ENCODE results near the gene LRG1.
A peak's percentile ranks its signal among the peaks of the same experiment; 100 is the strongest.

LRG1 gene

DNA sequence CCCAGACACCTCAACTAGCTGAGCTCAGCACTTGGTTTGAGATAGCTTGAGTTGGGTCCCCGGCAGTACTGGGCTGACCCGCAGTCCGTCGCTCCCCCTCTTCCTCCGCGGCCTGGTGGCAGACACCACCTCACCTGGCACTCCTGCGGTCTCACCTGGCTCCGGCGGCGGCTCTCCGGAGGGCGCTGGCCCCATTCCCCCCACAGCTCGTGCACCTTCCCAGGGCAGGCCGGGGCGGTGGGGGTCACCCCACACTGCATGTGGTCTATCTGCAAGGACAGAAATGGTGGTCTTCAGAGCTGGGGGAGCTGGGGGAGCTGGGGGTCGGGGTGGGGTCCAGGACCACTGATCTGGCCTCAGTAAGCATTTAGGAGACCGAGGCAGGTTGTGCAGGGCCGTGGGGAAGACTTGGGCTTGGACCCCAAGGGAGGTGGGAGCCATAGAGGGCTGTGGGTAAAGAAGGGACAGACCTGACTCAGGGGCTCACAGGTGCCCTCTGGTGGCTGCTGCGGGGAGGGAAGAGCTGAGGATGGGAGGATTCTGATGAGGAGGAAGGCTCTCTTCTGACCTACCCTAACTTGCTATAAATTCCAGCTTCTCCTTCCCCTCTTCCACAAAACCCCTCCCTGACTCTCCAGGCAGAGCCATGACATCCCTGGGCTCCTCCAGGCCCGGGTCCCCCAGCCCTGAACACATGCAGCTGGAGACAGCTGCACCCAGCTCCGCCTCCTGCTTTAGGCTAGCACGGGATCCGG, 14.9 kb downstream of the LRG1 start:
- DNase-seq, result peak; percentile 88

DNA sequence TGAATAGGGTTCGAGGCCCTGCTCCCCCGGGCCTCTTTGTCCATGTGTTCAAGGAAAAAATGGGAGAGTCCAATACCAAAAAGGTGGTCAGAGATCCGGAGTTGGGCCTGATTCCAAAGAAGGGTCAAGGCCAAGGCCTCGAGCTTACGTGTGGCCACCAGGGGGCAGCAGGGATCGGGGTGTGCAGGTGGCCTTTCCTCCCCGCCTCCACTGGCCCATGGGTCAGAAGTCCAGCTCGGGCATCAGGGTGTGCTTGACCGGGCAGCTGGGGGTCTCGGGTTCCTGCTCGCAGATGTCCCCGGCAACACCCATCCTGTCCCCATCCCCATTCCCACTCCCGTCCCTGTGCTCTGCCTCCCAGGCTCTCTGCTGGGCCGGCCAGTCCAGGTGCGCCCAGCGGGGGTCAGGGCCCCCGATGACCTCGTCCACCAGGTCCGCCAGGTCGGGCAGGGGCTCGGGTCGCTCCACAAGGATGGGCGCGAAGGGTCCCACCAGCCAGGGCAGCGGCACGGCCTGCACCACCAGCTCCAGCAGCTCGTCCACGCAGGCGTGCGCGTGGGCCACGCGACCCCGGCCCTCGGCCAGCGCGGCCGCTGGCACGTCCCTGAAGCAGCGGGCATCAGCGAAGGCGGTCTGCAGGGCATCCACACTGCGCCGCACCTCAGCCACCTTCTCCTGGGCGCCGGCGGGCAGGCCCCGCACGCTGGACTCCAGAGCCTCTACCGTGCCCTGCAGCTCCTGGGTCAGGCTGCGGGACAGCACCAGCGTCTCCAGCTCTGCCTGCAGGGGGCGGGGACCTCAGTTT, 16.3 kb downstream of the LRG1 start:
- DNase-seq, result peak; percentile 66

DNA sequence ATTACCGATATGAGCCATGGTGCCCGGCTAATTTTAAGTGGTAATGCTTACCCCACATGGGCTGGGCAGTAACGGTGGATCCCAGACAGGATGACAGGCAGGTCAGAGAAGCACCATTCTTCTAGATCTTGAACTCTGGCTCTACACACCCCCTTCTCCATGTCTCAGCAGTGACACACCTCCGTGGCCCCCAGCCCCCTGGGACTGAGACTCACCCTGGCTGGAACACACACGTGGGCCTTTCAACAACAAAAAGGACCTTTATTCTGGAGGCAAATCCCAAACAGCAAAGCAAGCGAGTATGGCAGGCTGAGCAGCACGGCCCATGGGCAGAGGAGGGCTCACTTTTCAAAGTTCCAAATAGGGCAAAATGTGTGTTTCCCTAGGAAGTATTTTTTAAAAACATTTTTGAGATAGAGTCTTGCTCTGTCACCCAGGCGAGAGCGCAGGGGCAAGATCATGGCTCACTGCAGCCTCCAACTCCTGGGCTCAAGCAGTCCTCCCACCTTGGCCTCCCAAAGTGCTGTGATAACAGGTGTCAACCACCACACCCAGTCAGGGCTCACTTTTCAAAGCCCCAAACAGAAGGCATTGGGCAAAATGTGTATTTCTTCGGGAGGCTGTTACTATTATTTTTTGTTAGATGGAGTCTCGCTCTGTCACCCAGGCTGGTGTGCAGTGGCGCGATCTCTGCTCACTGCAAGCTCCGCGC, 17.4 kb downstream of the LRG1 start:
- no peak for DNase-seq

GRCh38 chr19:4521888-4522242, 18.0 kb downstream of the LRG1 start:
- no peak for DNase-seq

DNA sequence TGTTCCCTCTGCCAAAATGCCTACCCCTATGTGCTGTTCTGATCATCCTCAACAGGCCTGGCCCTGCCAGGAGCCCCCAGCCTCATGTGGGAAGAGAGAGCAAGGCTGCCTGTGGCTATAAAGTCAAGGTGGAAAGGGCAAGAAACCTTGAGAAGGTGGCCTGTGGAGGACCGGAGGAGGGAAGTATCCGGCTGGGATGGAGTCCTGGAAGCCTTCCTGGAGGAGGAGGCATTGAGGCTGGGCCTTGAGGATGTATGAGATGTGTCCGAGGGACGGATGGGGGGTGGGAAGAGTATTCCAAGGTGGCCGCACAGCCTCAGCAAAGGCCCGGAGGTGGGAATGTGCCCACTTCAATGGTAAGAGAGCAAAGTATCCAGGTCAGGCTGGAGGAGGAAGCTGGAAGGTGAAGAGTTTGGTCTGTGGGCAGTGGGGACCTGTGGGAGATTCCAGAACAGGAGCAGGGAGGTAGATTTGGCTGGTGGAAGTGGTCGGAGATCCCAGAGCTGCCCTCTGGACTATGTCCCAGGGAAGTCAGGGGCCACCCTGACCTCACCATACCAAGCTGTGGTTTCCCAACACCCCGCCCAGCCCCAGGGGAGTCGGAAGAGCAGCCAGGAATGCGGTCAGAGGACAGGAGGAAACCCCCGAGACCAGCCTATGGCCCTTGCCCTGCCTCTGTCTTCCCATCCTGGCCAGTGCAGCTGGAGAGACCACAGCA, 18.5 kb downstream of the LRG1 start:
- no peak for DNase-seq

DNA sequence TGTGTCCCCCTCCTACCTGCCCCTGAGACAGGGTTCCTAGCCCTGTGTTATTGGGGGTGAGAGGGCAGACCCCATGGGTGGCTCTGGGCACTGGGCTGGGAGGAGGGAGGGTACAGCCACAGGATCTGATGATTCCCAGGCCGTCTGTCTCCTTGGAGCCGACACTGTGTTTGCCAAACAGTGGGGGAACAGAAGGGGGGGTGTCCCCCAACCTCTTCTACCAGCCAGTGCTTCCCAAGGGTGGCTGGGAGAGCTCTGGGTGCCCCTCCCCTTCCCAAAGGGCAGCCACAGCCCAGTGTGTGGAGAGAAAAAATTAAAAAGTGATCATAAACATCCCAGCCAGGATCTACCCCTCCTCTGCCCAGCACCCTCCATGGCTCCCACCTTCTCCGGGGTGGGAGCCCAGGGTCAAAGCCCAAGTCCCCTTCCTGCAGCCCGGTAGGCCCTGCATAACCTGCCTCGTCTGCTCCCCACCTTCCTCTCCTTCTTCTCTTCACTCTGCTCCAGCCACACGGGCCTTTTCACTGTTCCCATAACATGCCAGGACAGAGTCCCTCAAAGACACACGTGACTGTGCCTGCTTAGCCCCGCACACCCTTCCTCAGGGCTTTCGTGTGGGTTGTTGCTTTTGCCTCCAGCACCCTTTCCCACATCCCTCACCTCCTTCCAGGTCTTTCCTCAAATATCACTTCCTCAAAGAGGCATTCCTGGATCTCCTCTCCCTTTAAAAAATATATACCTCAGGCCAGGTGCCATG, 20.1 kb downstream of the LRG1 start:
- no peak for DNase-seq

- DNase-seq, result no peak
These were observed 20.7 kb downstream of the LRG1 start for GRCh38 chr19:4519172-4519496.

DNA sequence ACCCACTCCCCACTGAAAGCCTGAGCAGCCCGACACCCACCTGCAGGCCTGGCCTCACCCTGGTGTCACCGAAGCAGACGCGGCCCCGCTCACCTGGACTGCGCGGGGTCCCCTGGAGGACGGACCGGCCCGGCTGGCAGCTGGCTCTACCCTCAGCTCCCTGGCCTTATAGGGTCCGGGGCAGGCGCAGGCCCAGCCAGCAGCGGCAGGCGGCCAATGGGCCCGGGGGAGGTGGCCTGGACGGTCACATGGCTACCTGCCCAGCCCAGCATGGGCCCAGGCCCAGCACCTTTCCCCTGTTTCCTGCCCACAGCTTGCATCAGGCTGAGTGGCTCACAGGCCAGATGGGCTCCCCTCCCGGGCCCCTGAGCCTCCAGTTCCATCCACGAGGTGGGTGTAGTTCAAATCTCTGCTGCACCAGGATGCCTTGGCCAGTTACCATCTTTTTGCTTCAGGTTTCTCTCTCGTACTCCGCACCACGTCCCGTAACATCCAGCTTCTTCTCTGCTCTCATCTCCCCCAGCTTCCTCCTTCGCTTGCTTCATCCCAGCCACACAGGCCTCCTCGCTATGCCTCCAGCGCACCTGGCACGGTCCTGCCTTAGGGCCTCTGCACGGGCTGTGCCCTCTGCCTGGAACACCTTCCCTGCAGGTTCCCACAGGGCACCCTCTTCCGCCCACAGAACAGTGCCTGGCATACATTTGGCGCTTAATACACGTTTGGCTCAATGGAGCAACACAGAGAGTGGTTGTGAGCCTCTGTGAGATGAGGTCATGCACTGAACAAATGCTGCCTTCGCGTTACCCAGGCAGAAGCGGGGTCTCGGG, 21.3 kb downstream of the LRG1 start, which contains the start of gene PLIN4:
TSS of gene PLIN4 (minus strand) at position 142 of the 827 bp plus-strand sequence. CDS start 214 bp downstream, outside the sequence.
- no peak for DNase-seq

GRCh38 chr19:4517451-4518057, 22.3 kb downstream of the LRG1 start:
- DNase-seq, result no peak

DNA sequence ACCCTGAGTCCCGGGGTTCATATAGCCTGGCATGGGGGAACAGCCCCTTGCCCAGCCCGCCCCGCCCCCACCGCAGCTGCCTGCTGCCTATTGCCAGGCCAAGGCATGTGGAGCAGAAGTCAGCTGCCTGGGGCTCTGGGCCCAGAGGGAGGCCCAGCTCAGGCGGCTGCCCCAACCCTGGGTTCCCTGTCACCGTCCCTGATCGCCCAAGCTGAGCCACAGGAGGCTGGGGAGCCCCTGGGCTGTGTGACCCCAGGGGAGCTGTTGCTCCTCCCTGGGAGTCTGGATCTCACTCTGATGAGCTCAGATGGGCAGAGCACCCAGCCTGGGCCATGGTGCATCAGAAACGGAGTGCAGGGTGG, 22.9 kb downstream of the LRG1 start:
- DNase-seq, result no peak

DNA sequence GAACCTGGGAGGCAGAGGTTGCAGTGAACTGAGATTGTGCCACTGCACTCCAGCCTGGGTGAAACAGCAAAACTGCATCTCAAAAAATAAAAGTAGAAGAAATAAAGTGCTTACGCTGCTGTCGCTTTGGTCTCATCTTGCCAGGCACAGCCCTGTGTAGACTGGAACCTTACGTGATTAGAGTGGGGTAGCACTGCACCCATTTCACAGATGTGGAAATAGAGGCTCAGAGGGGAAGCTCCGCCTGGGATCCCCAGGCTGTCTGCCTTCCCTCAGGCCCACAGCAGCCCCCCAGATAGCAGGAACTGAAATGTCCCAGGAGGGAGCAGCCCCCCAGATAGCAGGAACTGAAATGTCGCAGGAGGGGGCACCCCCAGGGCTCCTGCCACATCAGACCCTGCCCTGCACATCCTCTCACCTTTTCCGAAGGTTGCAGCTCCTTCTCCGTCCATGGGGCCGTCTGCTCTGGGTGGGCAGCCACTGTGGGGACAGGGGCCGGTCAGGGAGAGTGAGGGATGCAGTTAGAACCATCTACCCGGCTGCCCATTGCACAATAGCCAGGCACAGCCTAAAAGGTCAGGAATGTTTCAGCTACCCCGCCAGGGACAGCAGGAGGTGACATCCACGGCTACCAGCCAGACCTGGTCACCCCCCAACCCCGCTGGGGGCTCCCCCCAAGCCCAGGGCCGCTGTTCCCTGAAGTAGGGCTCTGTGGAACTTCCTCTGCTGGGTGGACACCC, 23.5 kb downstream of the LRG1 start:
- no peak for DNase-seq

- DNase-seq, result no peak
These were observed 24.1 kb downstream of the LRG1 start for GRCh38 chr19:4515732-4516131.

GRCh38 chr19:4513248-4513647, 26.6 kb downstream of the LRG1 start:
- no peak for DNase-seq

DNA sequence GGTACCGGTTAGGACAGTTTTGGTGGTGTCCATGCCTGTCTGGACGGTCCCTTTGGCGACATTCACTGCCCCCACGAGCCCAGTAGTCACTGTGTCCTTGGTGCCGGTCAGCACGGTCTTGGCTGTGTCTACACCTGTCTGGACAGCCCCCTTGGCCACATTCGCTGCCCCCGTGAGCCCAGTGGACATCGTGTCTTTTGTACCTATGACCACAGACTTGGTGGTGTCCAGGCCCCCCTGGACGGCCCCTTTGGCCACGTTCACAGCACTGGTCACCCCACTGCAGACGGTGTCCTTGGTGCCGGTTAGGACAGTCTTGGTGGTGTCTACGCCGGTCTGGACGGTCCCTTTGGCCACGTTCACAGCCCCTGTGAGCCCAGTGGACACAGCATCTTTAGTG, 27.8 kb downstream of the LRG1 start:
- DNase-seq, result no peak

GRCh38 chr19:4511300-4512054, 28.4 kb downstream of the LRG1 start:
- DNase-seq, result no peak

DNA sequence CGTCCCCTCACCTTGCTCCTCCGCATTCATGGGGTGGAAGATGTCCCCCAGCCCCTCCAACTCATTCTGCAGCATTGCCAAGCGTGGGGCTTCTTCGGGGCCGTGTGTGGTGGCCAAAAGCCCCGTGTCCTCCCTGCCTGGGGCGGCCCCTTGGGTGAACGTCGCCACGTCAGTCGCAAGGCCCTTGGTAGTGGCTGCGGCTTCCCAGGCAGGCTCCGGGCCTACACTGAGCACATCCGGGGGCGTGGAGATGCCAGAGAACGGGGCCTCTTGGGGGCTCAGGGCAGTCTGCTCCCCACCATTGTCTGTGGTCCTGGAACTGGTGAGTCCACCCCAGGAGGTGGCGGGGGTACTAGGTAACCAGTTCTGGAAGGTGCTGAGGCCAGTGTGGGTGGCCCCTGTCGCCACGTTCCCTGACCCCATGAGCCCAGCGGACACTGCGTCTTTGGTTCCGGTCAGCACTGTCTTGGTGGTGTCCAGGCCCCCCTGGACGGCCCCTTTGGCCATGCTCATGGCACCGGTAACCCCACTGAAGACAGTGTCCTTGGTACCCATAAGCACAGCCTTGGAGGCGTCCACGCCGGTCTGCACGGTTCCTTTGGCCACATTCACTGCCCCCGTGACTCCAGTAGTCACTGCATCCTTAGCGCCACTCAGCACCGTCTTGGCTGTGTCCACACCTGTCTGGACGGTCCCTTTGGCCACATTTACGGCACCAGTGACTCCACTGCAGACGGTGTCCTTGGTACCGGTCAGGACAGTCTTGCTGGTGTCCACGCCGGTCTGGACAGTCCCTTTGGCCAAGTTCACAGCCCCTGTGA, 29.2 kb downstream of the LRG1 start:
- no peak for DNase-seq

DNA sequence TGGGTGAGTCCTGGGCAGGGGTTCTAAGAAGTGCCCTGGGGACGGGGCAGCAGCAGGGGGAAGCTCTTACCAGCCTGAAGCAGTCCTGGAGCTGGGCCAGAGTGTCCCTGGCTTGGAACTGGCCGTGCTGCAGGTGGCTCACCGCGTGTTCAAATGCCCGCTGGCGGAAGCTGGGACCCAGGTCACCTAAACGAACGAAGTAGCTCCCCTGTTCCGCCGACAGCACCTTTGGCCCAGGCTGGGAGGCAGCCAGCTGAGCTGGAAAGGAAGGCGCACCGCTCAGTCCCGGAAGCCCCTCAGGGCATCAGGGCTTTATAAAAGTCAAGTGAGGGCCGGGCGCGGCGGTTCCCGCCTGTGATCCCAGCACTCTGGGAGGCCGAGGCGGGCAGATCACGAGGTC, 31.1 kb downstream of the LRG1 start:
- no peak for DNase-seq

- DNase-seq, result no peak
These were observed 32.0 kb downstream of the LRG1 start for GRCh38 chr19:4507804-4508203.

GRCh38 chr19:4507150-4507452, 32.7 kb downstream of the LRG1 start:
- DNase-seq, result no peak
